Measurements from ENCODE around the gene ZIK1.

The ZIK1 gene

DNA sequence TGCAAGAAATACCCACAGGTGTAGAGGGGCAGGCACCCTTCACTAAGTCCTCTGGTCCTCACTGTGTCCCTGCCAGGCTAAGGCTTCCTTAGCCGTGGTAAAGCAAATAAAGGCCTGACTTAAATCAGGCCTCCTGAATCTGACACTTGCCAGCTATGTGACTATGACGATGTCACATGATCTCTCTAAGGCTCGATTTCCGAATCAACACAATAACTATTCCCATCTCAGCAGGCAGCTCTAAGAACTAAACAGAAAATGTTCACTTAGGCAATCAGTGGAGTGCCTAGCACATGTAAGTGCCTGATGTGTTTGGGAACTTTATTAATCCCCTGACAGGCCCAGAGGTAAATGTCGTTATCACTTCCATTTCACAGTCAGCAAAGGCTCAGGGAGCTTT is 26.3 kb upstream of the ZIK1 start:
- Histone ChIP-seq H3K4me1 (ENCODE audit: insufficient read depth, poor library complexity, severe bottlenecking) (peaks cover 4% of the 10 kb centered on the region), H3K9me3 (ENCODE audit: severe bottlenecking) (no peaks in the 10 kb centered on the region), H3K36me3 (ENCODE audit: low read depth) (peaks cover 33% of the 10 kb centered on the region), H3K4me3 (ENCODE audit: severe bottlenecking) (no peak overlapping the region), H3K27ac (ENCODE audit: poor library complexity, severe bottlenecking) (no peak overlapping the region), H3K27me3 (ENCODE audit: insufficient read depth, poor library complexity, severe bottlenecking) (no peaks in the 10 kb centered on the region)
- ATAC-seq (ENCODE audit: low read depth) (no peak), DNase-seq (ENCODE audit: low spot score) (no peak)
- TF ChIP-seq, protein P1, sequence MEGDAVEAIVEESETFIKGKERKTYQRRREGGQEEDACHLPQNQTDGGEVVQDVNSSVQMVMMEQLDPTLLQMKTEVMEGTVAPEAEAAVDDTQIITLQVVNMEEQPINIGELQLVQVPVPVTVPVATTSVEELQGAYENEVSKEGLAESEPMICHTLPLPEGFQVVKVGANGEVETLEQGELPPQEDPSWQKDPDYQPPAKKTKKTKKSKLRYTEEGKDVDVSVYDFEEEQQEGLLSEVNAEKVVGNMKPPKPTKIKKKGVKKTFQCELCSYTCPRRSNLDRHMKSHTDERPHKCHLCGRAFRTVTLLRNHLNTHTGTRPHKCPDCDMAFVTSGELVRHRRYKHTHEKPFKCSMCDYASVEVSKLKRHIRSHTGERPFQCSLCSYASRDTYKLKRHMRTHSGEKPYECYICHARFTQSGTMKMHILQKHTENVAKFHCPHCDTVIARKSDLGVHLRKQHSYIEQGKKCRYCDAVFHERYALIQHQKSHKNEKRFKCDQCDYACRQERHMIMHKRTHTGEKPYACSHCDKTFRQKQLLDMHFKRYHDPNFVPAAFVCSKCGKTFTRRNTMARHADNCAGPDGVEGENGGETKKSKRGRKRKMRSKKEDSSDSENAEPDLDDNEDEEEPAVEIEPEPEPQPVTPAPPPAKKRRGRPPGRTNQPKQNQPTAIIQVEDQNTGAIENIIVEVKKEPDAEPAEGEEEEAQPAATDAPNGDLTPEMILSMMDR (IDR thresholded peaks at IDR 0.05; ENCODE audit: poor library complexity, severe bottlenecking), result no peak

DNA sequence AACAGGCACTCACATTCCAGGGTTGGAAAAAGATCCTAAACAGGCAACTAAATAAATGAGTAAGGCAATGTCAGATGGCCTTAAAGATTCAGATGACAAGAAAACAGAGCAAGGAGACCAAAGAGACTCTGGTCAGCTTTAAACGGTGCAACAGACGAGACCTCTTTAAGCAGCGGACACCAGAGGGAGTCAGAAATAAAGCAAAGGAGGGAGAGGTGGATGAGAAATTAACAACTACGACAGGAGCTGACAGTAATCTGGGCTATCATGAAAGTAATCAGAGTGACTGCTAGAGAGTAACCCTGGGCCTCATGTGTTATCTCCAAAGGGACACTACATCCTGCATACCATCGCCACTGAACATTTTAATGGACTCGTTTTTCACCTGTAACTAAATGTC is 25.4 kb upstream of the ZIK1 start:
- H3K36me3 ChIP-seq (ENCODE audit: low read depth), result peaks cover 26% of the 10 kb centered on the region
- H3K4me3 ChIP-seq (ENCODE audit: severe bottlenecking), result peak overlapping the region; percentile 70
- no peak overlapping the region for H3K27ac ChIP-seq (ENCODE audit: poor library complexity, severe bottlenecking)
- ATAC-seq (ENCODE audit: low read depth) (no peak), DNase-seq (ENCODE audit: low spot score) (no peak)
- peaks cover 4% of the 10 kb centered on the region for H3K4me1 ChIP-seq (ENCODE audit: insufficient read depth, poor library complexity, severe bottlenecking)
- TF ChIP-seq, protein P1 (IDR thresholded peaks at IDR 0.05; ENCODE audit: poor library complexity, severe bottlenecking), result no peak
- H3K9me3 ChIP-seq (ENCODE audit: severe bottlenecking), result no peaks in the 10 kb centered on the region
- no peaks in the 10 kb centered on the region for H3K27me3 ChIP-seq (ENCODE audit: insufficient read depth, poor library complexity, severe bottlenecking)

DNA sequence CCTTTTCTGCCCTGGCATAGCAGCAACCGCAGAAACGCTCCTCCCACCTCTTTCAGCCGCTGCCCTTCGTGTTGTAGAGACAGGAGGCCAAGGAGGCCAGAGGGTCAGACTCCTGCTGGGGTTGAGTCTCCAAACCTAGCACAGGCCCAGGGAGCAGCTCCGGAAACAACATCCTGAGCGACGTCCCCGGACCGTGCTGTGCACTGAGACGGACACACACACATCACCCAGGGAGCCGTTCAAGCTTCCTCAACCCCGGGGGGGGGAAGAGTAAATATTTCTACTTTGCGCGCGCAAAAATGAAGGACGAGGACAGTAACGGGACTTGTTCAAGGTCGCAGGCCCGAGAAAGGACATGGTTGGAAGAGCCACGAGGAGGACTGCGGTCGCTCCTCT is 24.9 kb upstream of the ZIK1 start:
- H3K4me3 ChIP-seq (ENCODE audit: severe bottlenecking), result peak overlapping the region; percentile 70

DNA sequence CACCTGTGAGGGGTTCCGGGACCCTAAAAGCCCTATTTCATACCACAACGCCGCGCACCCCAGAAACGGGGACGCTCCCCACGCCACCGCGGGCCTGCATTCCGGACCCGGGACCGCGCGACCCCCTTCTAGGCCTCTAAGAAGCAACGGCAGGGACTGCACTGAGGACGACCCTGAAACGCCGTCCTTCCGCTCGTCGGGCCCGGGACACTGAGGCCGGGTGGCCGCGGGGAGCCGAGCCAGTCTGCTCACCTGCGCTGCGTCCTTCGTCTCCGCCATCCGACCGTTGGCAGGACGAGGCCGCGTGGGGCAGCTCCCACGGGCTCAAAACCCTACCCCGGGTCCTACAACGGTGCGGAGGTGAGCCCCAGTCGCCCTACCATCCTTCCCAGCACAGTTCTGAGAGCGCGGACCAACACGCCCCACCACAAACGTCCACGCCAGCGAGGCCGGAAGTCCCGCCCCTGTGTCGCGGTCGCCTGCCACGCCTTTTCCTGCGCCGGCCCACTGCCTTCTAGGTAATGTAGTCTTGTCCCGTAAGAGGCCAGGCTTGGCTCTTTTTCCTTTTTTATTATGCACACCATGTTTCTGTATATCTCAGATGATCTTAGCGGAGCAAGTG is 24.4 kb upstream of the ZIK1 start, which contains the start of gene ZNF550:
Gene ZNF550, minus strand, starts transcription at position 460 of the 622 bp plus-strand sequence. Its CDS starts 181 bp downstream, at position 279.
- Histone ChIP-seq H3K4me3 (ENCODE audit: severe bottlenecking) (peak within 1 kb of the TSS; percentile 70), H3K4me1 (ENCODE audit: insufficient read depth, poor library complexity, severe bottlenecking) (peaks cover 4% of the 10 kb centered on the region), H3K27ac (ENCODE audit: poor library complexity, severe bottlenecking) (peak within 1 kb of the TSS; percentile 55), H3K9me3 (ENCODE audit: severe bottlenecking) (peaks cover 5% of the 10 kb centered on the region), H3K36me3 (ENCODE audit: low read depth) (peaks cover 18% of the 10 kb centered on the region), H3K27me3 (ENCODE audit: insufficient read depth, poor library complexity, severe bottlenecking) (no peaks in the 10 kb centered on the region)
- peak; percentile 90 for DNase-seq (ENCODE audit: low spot score)
- ATAC-seq (ENCODE audit: low read depth), result peak; percentile 94
- TF ChIP-seq, protein P1 (IDR thresholded peaks at IDR 0.05; ENCODE audit: poor library complexity, severe bottlenecking), result no peak

More for the DNA sequence above, 24.9 kb upstream of the ZIK1 start:
- Histone ChIP-seq H3K36me3 (ENCODE audit: low read depth) (peaks cover 23% of the 10 kb centered on the region), H3K4me1 (ENCODE audit: insufficient read depth, poor library complexity, severe bottlenecking) (peaks cover 4% of the 10 kb centered on the region), H3K27ac (ENCODE audit: poor library complexity, severe bottlenecking) (peak overlapping the region; percentile 55), H3K27me3 (ENCODE audit: insufficient read depth, poor library complexity, severe bottlenecking) (no peaks in the 10 kb centered on the region), H3K9me3 (ENCODE audit: severe bottlenecking) (no peaks in the 10 kb centered on the region)
- TF ChIP-seq, protein P1 (IDR thresholded peaks at IDR 0.05; ENCODE audit: poor library complexity, severe bottlenecking), result no peak
- ATAC-seq (ENCODE audit: low read depth) (peak; percentile 37), DNase-seq (ENCODE audit: low spot score) (no peak)

DNA sequence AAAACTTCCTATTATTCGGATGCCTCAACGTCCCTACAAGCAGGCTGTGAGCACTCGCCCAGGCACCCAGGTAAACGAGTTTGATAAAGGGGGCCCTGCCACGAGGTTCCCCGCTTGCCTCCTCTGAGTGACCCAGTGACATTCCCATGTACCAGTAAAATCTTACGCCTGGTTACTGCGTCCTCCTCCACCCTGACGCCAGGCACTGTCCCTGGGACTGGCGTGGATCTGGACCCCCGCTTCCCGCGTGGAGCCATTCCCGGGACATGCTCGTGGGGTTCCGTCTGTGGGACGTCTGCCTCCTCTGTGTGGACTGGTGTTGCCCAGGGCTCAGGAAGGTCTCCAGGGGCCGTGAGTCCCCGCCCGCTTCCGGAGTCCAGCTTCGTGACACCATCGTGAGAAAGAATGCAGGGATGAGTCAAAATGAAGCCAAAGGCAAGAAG is 23.9 kb upstream of the ZIK1 start:
- peaks cover 12% of the 10 kb centered on the region for H3K36me3 ChIP-seq (ENCODE audit: low read depth)
- H3K4me1 ChIP-seq (ENCODE audit: insufficient read depth, poor library complexity, severe bottlenecking), result peaks cover 4% of the 10 kb centered on the region
- TF ChIP-seq, protein P1 (IDR thresholded peaks at IDR 0.05; ENCODE audit: poor library complexity, severe bottlenecking), result no peak
- peak overlapping the region; percentile 70 for H3K4me3 ChIP-seq (ENCODE audit: severe bottlenecking)
- ATAC-seq (ENCODE audit: low read depth) (peak; percentile 63), DNase-seq (ENCODE audit: low spot score) (no peak)
- peaks cover 5% of the 10 kb centered on the region for H3K9me3 ChIP-seq (ENCODE audit: severe bottlenecking)
- peak overlapping the region; percentile 55 for H3K27ac ChIP-seq (ENCODE audit: poor library complexity, severe bottlenecking)
- no peaks in the 10 kb centered on the region for H3K27me3 ChIP-seq (ENCODE audit: insufficient read depth, poor library complexity, severe bottlenecking)

Measured in RWPE2 (cell line).